Ishikawa (cell line): ENCODE measurements around the gene WWOX.

Experiments
- EGR1 ChIP-seq: IDR thresholded peaks from 2 replicates; pipeline ENCODE4 v1.6.1; 2012
- EP300 ChIP-seq: IDR thresholded peaks from 2 replicates; pipeline ENCODE4 v1.6.1; 2012; ENCODE audit warnings: borderline replicate concordance
- RAD21 ChIP-seq: IDR thresholded peaks from 2 replicates; pipeline ENCODE4 v1.6.1; 2012; ENCODE audit warnings: low read depth
- TCF12 ChIP-seq: IDR thresholded peaks from 2 replicates; pipeline ENCODE4 v1.6.1; 2012; ENCODE audit warnings: low read depth
- TEAD4 ChIP-seq: IDR thresholded peaks from 2 replicates; pipeline ENCODE4 v1.6.1; 2012
- YY1 ChIP-seq: IDR thresholded peaks from 2 replicates; pipeline ENCODE4 v1.6.1; 2012; ENCODE audit warnings: low read depth
- TF ChIP-seq, protein P1 (sequence below): IDR thresholded peaks from 2 replicates; pipeline ENCODE4 v1.6.1; 2012; ENCODE audit warnings: low read depth, mild to moderate bottlenecking
- TF ChIP-seq, protein P2 (sequence below): IDR thresholded peaks from 2 replicates; pipeline ENCODE4 v1.6.1; 2012
- TF ChIP-seq, protein P3 (sequence below): IDR thresholded peaks from 2 replicates; pipeline ENCODE4 v1.6.1; 2012

- TF ChIP-seq EGR1 = no peak
- no peak for TF ChIP-seq YY1
- TF ChIP-seq TCF12 = no peak
- TF ChIP-seq TEAD4 = no peak
- TF ChIP-seq, protein P1, sequence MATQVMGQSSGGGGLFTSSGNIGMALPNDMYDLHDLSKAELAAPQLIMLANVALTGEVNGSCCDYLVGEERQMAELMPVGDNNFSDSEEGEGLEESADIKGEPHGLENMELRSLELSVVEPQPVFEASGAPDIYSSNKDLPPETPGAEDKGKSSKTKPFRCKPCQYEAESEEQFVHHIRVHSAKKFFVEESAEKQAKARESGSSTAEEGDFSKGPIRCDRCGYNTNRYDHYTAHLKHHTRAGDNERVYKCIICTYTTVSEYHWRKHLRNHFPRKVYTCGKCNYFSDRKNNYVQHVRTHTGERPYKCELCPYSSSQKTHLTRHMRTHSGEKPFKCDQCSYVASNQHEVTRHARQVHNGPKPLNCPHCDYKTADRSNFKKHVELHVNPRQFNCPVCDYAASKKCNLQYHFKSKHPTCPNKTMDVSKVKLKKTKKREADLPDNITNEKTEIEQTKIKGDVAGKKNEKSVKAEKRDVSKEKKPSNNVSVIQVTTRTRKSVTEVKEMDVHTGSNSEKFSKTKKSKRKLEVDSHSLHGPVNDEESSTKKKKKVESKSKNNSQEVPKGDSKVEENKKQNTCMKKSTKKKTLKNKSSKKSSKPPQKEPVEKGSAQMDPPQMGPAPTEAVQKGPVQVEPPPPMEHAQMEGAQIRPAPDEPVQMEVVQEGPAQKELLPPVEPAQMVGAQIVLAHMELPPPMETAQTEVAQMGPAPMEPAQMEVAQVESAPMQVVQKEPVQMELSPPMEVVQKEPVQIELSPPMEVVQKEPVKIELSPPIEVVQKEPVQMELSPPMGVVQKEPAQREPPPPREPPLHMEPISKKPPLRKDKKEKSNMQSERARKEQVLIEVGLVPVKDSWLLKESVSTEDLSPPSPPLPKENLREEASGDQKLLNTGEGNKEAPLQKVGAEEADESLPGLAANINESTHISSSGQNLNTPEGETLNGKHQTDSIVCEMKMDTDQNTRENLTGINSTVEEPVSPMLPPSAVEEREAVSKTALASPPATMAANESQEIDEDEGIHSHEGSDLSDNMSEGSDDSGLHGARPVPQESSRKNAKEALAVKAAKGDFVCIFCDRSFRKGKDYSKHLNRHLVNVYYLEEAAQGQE = no peak
- no peak for TF ChIP-seq EP300
- TF ChIP-seq, protein P2, sequence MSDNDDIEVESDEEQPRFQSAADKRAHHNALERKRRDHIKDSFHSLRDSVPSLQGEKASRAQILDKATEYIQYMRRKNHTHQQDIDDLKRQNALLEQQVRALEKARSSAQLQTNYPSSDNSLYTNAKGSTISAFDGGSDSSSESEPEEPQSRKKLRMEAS = no peak
- TF ChIP-seq RAD21 = no peak
- TF ChIP-seq, protein P3, sequence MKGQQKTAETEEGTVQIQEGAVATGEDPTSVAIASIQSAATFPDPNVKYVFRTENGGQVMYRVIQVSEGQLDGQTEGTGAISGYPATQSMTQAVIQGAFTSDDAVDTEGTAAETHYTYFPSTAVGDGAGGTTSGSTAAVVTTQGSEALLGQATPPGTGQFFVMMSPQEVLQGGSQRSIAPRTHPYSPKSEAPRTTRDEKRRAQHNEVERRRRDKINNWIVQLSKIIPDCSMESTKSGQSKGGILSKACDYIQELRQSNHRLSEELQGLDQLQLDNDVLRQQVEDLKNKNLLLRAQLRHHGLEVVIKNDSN = no peak
Measured at GRCh38 chr16:78607465-78607864, 508.0 kb downstream of the WWOX start.
